GM12873 (cell line): Measurements from ENCODE around the gene DCANP1.

ENCODE experiments used
- TF ChIP-seq, protein P1 (sequence below): IDR thresholded peaks from 2 replicates; pipeline ENCODE4 v1.5.1; 2012; ENCODE audit warnings: low read depth, mild to moderate bottlenecking, moderate library complexity, low read length, control low read depth; ENCODE audit not compliant: insufficient read depth; ENCODE audit errors: missing control alignments

DCANP1 gene

DNA sequence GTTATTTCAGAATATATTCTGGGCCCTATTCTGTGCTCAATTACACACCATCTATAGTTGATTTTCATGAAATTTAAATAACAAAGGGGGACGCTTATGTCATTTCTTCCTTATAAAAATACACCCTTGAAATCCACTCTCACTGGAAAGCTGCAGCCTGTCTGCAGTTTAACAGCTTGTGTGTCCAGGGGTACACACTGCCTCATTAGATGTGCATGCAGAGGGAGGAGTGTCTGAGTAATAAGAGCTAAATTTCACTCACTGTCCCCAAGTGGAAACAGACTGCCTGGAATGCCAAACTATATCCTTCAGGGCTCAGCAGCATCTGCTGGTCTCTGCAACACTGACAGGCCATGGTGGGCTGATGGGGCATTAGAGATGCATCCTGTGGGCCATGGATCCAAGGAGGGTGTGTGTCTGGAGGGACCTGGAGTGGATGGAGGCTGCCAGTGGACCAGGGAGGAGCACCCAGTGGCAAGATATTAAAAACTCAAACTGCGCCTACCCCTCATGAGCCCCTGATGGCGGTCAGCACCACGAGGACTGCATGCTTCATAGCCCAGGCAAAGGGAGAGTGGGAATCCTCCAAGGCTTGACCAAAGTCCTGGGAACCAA lies 20.8 kb upstream of the DCANP1 start:
- TF ChIP-seq, protein P1, sequence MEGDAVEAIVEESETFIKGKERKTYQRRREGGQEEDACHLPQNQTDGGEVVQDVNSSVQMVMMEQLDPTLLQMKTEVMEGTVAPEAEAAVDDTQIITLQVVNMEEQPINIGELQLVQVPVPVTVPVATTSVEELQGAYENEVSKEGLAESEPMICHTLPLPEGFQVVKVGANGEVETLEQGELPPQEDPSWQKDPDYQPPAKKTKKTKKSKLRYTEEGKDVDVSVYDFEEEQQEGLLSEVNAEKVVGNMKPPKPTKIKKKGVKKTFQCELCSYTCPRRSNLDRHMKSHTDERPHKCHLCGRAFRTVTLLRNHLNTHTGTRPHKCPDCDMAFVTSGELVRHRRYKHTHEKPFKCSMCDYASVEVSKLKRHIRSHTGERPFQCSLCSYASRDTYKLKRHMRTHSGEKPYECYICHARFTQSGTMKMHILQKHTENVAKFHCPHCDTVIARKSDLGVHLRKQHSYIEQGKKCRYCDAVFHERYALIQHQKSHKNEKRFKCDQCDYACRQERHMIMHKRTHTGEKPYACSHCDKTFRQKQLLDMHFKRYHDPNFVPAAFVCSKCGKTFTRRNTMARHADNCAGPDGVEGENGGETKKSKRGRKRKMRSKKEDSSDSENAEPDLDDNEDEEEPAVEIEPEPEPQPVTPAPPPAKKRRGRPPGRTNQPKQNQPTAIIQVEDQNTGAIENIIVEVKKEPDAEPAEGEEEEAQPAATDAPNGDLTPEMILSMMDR = no peak

DNA sequence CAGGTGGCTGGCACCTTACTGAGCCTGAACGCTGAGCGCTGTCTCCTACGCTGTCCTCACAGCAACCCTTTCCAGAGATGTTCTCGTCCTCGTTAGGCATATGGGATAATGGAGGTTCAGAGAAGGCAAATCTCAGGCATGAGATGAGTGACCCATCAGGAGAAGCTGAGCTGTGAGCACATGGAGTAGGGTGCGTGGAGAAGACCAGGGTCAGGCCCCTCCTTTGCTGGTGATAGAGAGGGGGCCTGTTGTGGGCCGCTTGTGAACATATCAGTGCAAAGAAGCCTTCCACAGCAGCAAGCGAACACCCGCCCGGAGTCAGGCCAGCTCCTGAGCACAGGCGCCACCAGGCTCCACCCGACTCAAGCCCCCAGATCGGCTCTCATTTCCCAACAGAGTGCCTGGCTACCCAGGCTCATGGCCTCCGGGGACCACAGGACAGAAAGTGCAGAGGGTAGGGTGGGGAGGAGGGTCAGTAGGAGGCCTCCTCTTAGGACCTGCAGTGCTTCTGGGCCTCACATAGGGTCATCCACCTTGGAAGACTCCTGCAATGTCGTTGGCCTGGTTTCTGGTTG lies 20.0 kb upstream of the DCANP1 start:
- TF ChIP-seq, protein P1 = no peak

DNA sequence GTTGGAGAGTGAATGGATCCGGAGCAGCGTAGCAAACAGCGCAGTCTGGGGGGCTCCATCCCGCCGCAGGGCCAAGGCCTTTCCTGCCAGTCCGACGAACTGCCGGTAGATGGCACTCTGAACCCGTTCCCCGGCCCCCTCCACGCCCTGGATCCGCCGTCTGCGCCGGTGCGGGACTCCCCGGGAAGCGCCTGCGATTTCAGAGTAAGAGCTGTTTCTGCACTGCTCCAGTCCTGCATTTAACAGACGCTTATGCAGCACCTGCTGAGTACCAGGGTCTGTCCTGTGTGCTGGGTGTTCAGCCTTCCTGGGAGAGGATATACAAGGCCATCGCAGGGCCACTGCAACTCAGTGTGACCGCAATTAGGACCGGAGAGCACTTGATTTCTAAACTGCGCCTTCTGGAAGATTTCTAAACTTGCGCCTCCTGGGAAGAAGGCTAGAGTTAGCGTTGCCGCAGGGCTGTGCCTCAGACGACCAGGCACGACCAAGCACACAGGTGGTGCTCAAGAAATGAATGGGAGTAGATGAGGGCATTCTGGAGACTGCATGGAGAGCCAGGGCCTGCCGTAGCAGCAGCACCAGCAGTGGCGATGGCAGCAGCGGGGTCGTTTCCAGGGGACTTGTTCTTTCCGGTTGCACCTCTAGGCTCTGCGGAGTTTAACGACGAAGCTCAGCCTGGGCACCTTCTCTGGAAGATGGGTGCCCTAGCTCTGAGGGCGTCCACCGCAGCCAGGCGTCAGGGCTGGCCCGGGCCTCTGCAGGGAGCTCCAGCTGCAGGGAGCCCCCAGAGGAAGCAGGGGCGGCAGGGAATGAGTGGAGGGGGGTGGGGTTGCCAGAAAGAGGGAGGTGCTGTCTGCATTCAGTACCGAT lies 19.3 kb upstream of the DCANP1 start:
- TF ChIP-seq, protein P1 = peak; percentile 91

DNA sequence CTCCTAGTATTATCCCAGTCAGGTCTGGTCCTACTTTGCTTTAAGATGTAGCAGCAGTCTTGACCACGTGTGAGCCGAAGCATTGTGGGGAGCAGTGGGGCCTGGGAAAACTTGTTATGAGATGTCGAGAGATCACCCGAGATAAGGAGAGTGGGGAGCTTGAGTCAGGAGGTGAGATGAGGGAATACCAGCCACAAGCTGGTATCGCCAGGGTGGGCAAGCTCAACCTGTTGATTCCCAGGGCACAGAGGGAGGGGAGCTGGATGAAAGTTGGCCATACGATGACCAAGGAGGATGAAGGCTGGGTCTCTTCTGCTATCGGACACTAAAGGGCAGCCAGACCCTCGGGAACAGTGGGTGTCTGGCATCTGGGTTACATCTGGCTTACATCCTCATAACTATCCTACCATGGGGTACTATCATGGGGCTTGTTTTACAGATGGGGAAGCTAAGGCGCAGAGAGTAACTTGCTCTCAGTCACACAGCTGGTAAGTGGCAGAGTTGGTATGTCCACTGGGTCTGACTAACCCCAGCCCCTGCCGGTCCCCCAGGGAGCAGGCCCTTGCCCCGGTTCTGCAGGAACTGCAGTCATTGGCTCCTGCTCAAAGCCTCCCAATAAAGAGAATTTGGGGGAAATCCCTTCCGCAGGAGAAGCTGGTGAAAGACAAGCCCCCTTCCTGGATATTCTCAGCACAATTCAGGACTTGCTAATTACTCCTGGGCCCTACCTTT lies 18.4 kb upstream of the DCANP1 start:
- TF ChIP-seq, protein P1 = no peak

DNA sequence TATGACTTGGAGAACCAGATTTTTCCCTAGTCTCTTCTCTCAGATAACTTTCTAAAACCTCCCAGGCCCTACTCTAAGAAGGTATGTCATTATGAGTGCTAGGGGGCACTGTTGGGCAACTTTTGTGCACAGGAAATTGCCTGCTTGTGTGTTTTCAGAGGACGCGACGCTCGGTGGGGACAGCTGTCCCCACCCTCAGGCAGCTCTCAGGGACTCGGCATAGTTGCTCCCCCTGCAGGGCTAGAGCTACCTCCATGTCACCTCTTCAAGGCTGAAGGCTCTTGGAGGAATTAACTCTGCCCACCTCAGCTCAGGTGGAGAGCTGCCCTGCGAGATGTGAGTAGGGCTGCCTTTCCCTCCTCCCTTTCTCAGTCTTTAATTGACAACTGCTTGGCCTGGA lies 15.2 kb upstream of the DCANP1 start:
- TF ChIP-seq, protein P1 = peak; percentile 69

DNA sequence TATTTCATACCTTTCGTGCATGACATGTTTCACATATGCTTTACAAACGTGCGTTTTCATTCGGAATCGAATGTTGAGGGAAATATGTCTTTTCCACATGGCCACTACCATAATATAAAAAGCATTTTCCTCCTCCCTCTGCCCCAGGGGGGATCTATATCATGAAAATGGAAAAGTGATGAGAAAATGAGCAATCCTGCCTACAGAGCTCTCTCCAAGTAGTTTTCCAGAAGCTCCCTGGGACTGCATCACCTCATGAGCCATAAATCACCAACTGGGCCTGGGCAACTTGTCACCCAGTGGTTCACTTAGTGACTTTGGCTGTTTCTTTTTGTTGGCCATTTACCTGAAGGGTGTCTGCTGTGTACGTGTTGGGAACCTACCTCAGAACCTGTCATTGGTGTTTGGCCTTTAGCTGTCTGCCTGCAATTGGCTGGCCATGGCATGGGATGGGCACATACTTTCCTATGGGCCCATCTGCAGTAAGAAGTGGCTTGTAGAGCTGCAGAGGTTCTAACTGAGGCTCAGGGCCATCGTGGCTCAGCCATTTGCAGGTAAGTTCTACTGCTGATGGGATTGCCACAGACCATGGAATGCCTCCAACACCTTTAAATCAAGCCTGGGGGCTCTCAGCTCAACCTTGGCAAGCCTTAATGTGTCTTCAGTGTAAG lies 14.5 kb upstream of the DCANP1 start:
- TF ChIP-seq, protein P1 = no peak
